Measurements from ENCODE around the gene DDX46. TPM values are rescaled to one million over a fixed set of nuclear protein-coding genes. Genes with fewer than 3 reads are reported as not detected.

DDX46 gene
- total RNA-seq, 1 experiment from 2014 or later: 76.5 TPM

DNA sequence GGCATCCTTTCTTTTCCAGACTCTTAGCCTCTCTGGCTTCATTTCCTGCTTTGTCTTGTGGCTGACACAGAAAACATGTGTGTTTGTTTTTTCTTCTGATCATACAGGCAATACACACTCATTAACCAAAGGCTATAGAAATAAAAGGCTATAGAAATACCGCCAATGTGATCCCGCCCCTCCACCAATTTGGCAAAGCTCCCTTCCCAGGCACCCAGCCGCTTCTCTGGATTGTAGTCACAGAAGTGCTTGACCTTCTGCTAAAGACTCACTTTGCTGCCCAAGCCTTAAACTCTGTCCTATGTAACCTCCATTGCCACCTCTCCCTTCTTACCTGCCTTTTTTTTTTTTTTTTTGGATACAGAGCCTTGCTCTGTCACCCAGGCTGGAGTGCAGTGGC lies 120.9 kb downstream of the DDX46 start:
- CTCF ChIA-PET: no interaction called here
- no peak overlapping the region for H3K27ac ChIP-seq
- H3K9me3 ChIP-seq (ENCODE audit: insufficient read depth, low read depth): no peaks in the 10 kb centered on the region
- no peaks in the 10 kb centered on the region for H3K27me3 ChIP-seq (ENCODE audit: insufficient read depth, low read depth)
- intact Hi-C loops (cut with micrococcal nuclease; ENCODE audit: unreplicated experiment): no loop called here
- no peak overlapping the region for H3K4me3 ChIP-seq
- no peaks in the 10 kb centered on the region; the same call in 1 of the 2 replicates for H3F3A ChIP-seq (ENCODE audit: insufficient read depth, low read depth)
- TF ChIP-seq, protein P1, sequence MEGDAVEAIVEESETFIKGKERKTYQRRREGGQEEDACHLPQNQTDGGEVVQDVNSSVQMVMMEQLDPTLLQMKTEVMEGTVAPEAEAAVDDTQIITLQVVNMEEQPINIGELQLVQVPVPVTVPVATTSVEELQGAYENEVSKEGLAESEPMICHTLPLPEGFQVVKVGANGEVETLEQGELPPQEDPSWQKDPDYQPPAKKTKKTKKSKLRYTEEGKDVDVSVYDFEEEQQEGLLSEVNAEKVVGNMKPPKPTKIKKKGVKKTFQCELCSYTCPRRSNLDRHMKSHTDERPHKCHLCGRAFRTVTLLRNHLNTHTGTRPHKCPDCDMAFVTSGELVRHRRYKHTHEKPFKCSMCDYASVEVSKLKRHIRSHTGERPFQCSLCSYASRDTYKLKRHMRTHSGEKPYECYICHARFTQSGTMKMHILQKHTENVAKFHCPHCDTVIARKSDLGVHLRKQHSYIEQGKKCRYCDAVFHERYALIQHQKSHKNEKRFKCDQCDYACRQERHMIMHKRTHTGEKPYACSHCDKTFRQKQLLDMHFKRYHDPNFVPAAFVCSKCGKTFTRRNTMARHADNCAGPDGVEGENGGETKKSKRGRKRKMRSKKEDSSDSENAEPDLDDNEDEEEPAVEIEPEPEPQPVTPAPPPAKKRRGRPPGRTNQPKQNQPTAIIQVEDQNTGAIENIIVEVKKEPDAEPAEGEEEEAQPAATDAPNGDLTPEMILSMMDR (conservative IDR thresholded peaks at IDR 0.05): no peak
- TF ChIP-seq EZH2 (IDR thresholded peaks at IDR 0.05; ENCODE audit: low read depth): no peak
- POLR2A ChIA-PET (ENCODE audit: unreplicated experiment): no interaction called here
- no peak for DNase-seq
- peaks cover 8% of the 10 kb centered on the region; the same call in 1 of the 2 replicates for H3K79me2 ChIP-seq (ENCODE audit: low read depth)
- H3K36me3 ChIP-seq (ENCODE audit: low read depth): 0 out of 2 replicates have a peak, but pooled peaks cover 2% of the 10 kb centered on the region
- H3K9me2 ChIP-seq (ENCODE audit: insufficient read depth): no peaks in the 10 kb centered on the region
- no peaks in the 10 kb centered on the region for H4K20me1 ChIP-seq (ENCODE audit: insufficient read depth)
- no TSS peak for BruUV-seq (replicated peaks)
- no peak overlapping the region for H2AFZ ChIP-seq
- H3K4me2 ChIP-seq: no peak overlapping the region
- H3K4me1 ChIP-seq (replicated peaks; ENCODE audit: insufficient read depth): 0 out of 2 replicates have a peak, but pooled peaks cover 8% of the 10 kb centered on the region

Other genes starting within 250 kb of the DDX46 start
- 82.1 and 83.5 TPM in 2 replicates for gene JADE2, start 233.1 kb upstream of the DDX46 start, total RNA-seq (2021)
- gene SAR1B, start 126.0 kb upstream of the DDX46 start, total RNA-seq (2021): 37.6 and 49.5 TPM in 2 replicates
- gene SEC24A, start 110.0 kb upstream of the DDX46 start, total RNA-seq (2021): 10.4 and 16.2 TPM in 2 replicates
- 24.4 and 28.0 TPM in 2 replicates for gene CAMLG, start 20.2 kb upstream of the DDX46 start, total RNA-seq (2021)
- gene C5orf24, start 87.2 kb downstream of the DDX46 start, total RNA-seq (2021): 16.4 and 29.2 TPM in 2 replicates
- gene TXNDC15, start 115.6 kb downstream of the DDX46 start, total RNA-seq (2021): 18.0 and 19.5 TPM in 2 replicates
- 14.5 and 17.6 TPM in 2 replicates for gene PCBD2, start 146.4 kb downstream of the DDX46 start, total RNA-seq (2021)
- 0.57 and 0.68 TPM in 2 replicates for gene CATSPER3, start 209.1 kb downstream of the DDX46 start, total RNA-seq (2021)